ENCODE data around the gene DERL3. TPM values are rescaled to one million over a fixed set of nuclear protein-coding genes. Genes with fewer than 3 reads are reported as not detected.

Gene DERL3
- total RNA-seq, 1 experiment from 2014 or later: 1.5 TPM

- POLR2A ChIA-PET (ENCODE audit: low non-redundant PET): no interaction called here
- BruUV-seq (replicated peaks): TSS peak; percentile 88
- intact Hi-C loops (cut with micrococcal nuclease; ENCODE audit: unreplicated experiment): no loop called here
Observed at GRCh38 chr22:23786261-23786710, 52.5 kb downstream of the DERL3 start.

More at GRCh38 chr22:23786261-23786710, 52.5 kb downstream of the DERL3 start:
- Histone ChIP-seq H3K4me1 (ENCODE audit: insufficient read depth, low read length, poor library complexity, severe bottlenecking) (peaks cover 11% of the 10 kb centered on the region), H3K9me3 (ENCODE audit: low read depth, low read length, poor library complexity, severe bottlenecking) (no peaks in the 10 kb centered on the region), H3K36me3 (ENCODE audit: insufficient read depth, low read length, poor library complexity, severe bottlenecking) (peaks cover under 1% of the 10 kb centered on the region), H3K27me3 (replicated peaks; ENCODE audit: insufficient read depth, low read depth, low read length, poor library complexity) (no peaks in the 10 kb centered on the region), H3K27ac (ENCODE audit: low read depth, low read length, poor library complexity, severe bottlenecking) (peak overlapping the region; percentile 100), H3K4me3 (ENCODE audit: low read depth, low read length, poor library complexity, severe bottlenecking) (peak overlapping the region; percentile 92)
- DNase-seq (ENCODE audit: low spot score): no peak
- TF ChIP-seq CTCF (conservative IDR thresholded peaks at IDR 0.05; ENCODE audit: low read depth, low read length) (no peak), EZH2 (IDR thresholded peaks at IDR 0.05; ENCODE audit: borderline replicate concordance, low read depth, low read length, poor library complexity, severe bottlenecking) (no peak)
- CTCF ChIA-PET: interaction anchor here (0.7 kb wide), 1 partner anchor 14 kb away, joined by 9 read pairs; the partner anchor contains the start of gene MMP11

Other genes with a start within 250 kb of the DERL3 start
- 0.45 and 0.79 TPM in 2 replicates for gene DRICH1, start 206.7 kb downstream of the DERL3 start, total RNA-seq (2021)
- not detected in 2 replicates for gene RGL4, start 148.0 kb downstream of the DERL3 start, total RNA-seq (2021)
- 9.6 and 9.7 TPM in 2 replicates for gene ZNF70, start 87.9 kb downstream of the DERL3 start, total RNA-seq (2021)
- gene VPREB3, start 84.6 kb downstream of the DERL3 start, total RNA-seq (2021): 0.74 and 0.88 TPM in 2 replicates
- 2.0 and 2.2 TPM in 2 replicates for gene C22orf15, start 76.0 kb downstream of the DERL3 start, total RNA-seq (2021)
- 117 and 128 TPM in 2 replicates for gene CHCHD10, start 71.0 kb downstream of the DERL3 start, total RNA-seq (2021)
- gene MMP11, start 66.2 kb downstream of the DERL3 start, total RNA-seq (2021): 5.1 and 6.8 TPM in 2 replicates
- gene SMARCB1, start 52.0 kb downstream of the DERL3 start, total RNA-seq (2021): 172 and 176 TPM in 2 replicates
- gene SLC2A11, start 18.9 kb upstream of the DERL3 start, total RNA-seq (2021): 4.9 and 6.2 TPM in 2 replicates
- 802 and 864 TPM in 2 replicates for gene MIF, start 55.4 kb upstream of the DERL3 start, total RNA-seq (2021)
- 0.54 and 0.76 TPM in 2 replicates for gene GSTT2B, start 122.2 kb upstream of the DERL3 start, total RNA-seq (2021)
- not detected in 2 replicates for gene DDTL, start 127.9 kb upstream of the DERL3 start, total RNA-seq (2021)
- gene DDT, start 135.4 kb upstream of the DERL3 start, total RNA-seq (2021): 102 and 108 TPM in 2 replicates
- not detected in 2 replicates for gene GSTT2, start 141.1 kb upstream of the DERL3 start, total RNA-seq (2021)
- gene GSTT4, start 166.4 kb upstream of the DERL3 start, total RNA-seq (2021): not detected in 2 replicates
- gene CABIN1, start 172.3 kb upstream of the DERL3 start, total RNA-seq (2021): 73.9 and 83.0 TPM in 2 replicates

All from A673 (cell line).